Activated CD8-positive, alpha-beta T cell treated with anti-CD3 and anti-CD28 coated beads for 36 hours (primary cell): ENCODE results near the gene STKLD1. TPM values are rescaled to one million over a fixed set of nuclear protein-coding genes. Genes with fewer than 3 reads are reported as not detected.

Source experiments
- ATAC-seq: fragments of 200-7000 bp; cut with Tn5 transposase; one replicate; pipeline ENCODE4 v1.10.0; 2021; ENCODE audit warnings: mild to moderate bottlenecking, moderate library complexity
- CTCF ChIA-PET: fragments of 350-600 bp; sonication (Branson Sonifier 250); formaldehyde crosslinking; loops from one replicate; lab custom pipeline; 2021; ENCODE audit warnings: antibody characterized with exemption; lab: Charles Lee
- POLR2A ChIA-PET: fragments of 350-600 bp; sonication (Branson Sonifier 250); formaldehyde crosslinking; loops from one replicate; lab custom pipeline; 2021; ENCODE audit warnings: antibody characterized with exemption; lab: Charles Lee
- DNase-seq: peaks from one replicate; pipeline ENCODE4 v3.0.0-alpha.2; 2020
- H3K27ac Mint-ChIP-seq: one replicate; pipeline ENCODE4 v1.8.0; 2021; ENCODE audit warnings: mild to moderate bottlenecking, mixed read lengths
- H3K27me3 Mint-ChIP-seq: one replicate; pipeline ENCODE4 v1.8.0; 2021; ENCODE audit warnings: mixed read lengths
- H3K36me3 Mint-ChIP-seq: one replicate; pipeline ENCODE4 v1.8.0; 2021; ENCODE audit warnings: low read depth, mixed read lengths
- H3K4me1 Mint-ChIP-seq: one replicate; pipeline ENCODE4 v1.8.0; 2021; ENCODE audit warnings: low read depth, mixed read lengths
- H3K4me3 Mint-ChIP-seq: one replicate; pipeline ENCODE4 v1.8.0; 2021; ENCODE audit warnings: mild to moderate bottlenecking, moderate library complexity, mixed read lengths
- H3K9me3 Mint-ChIP-seq: one replicate; pipeline ENCODE4 v1.8.0; 2021; ENCODE audit warnings: mixed read lengths
- intact Hi-C: fragments of 100-400 bp; cut with micrococcal nuclease; formaldehyde crosslinking; loops from one replicate; pipeline ENCODE4 v1.10.0; 2022
- total RNA-seq, 2 experiments: library from RNA; stranded (reverse); gene quantifications; one replicate each; pipeline ENCODE4 v1.2.3, GENCODE V29; 2021
- TF ChIP-seq, protein P1 (sequence below): fragments of 200-600 bp; IDR thresholded peaks from one replicate; pipeline ENCODE4 v1.8.0; 2022; ENCODE audit warnings: antibody characterized with exemption, mild to moderate bottlenecking

Gene STKLD1
- total RNA-seq, 2 experiments from 2014 or later, result 0.45 to 0.52 TPM

DNA sequence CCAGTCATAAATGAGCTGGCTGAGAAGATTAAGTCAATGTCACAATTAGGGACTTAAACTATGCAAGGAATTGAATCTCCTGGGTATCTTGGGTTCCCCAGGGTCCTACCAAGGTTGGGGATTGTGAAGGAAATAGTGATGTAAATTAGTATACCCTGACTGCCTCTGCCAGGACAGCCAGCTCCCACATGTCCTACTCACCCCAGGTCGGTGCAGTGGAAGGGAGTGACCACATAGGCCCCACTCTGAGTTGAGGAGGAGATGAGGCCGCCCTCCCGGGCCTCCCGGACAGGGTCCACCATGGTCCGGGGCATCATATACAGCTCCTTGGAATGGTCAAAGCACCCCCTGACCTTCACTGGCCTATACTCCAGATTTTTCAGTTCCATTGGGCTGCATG lies 22.6 kb upstream of the STKLD1 start:
- peak overlapping the region; percentile 87 for H3K27ac Mint-ChIP-seq
- CTCF ChIA-PET, result interaction anchor here (1.4 kb wide), 1 partner anchor 18 kb away, joined by 6 read pairs; no protein-coding TSS in a partner anchor
- peaks cover 46% of the 10 kb centered on the region for H3K36me3 Mint-ChIP-seq
- no peak for DNase-seq
- H3K9me3 Mint-ChIP-seq, result no peaks in the 10 kb centered on the region
- no peak overlapping the region for H3K4me3 Mint-ChIP-seq
- H3K27me3 Mint-ChIP-seq, result no peaks in the 10 kb centered on the region
- POLR2A ChIA-PET, result interaction anchor here (0.6 to 28.8 kb wide), 5 partner anchors 5 to 129 kb away, joined by 3 to 872 read pairs (median 4); partner anchors contain the start of genes MED22, RPL7A, SURF1 and SURF2
- ATAC-seq, result no peak
- peaks cover 61% of the 10 kb centered on the region for H3K4me1 Mint-ChIP-seq
- TF ChIP-seq, protein P1, sequence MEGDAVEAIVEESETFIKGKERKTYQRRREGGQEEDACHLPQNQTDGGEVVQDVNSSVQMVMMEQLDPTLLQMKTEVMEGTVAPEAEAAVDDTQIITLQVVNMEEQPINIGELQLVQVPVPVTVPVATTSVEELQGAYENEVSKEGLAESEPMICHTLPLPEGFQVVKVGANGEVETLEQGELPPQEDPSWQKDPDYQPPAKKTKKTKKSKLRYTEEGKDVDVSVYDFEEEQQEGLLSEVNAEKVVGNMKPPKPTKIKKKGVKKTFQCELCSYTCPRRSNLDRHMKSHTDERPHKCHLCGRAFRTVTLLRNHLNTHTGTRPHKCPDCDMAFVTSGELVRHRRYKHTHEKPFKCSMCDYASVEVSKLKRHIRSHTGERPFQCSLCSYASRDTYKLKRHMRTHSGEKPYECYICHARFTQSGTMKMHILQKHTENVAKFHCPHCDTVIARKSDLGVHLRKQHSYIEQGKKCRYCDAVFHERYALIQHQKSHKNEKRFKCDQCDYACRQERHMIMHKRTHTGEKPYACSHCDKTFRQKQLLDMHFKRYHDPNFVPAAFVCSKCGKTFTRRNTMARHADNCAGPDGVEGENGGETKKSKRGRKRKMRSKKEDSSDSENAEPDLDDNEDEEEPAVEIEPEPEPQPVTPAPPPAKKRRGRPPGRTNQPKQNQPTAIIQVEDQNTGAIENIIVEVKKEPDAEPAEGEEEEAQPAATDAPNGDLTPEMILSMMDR, result no peak
- intact Hi-C loops, result loop anchor here (2.0 kb wide), 1 partner anchor 17 kb away; no protein-coding TSS in a partner anchor

DNA sequence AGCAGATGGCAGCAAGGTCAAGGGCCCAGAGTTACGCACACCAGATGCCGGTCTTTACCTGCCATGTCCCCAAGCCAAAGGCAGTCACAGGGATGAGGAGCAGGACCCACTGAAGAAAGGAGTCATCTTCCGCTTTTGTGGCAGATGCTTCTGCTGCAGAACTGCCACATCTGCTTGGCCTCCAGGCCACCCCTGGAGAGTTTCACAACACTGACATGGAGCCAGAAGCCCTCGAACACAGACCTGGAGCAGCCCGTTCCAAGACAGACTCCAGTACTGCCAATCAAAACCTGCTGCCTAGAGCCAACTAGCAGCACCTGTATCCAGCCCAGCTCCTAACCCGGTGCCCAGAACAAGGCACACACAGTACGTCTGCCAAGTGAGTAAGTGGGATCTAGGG lies 21.4 kb upstream of the STKLD1 start:
- CTCF ChIA-PET, result interaction anchor here (1.9 to 4.8 kb wide), 2 partner anchors 17 to 19 kb away, joined by 4 to 38 read pairs; no protein-coding TSS in a partner anchor
- Mint-ChIP-seq H3K27ac (peak overlapping the region; percentile 87), H3K4me3 (peak overlapping the region; percentile 90), H3K27me3 (no peaks in the 10 kb centered on the region), H3K9me3 (no peaks in the 10 kb centered on the region), H3K36me3 (peaks cover 42% of the 10 kb centered on the region), H3K4me1 (peaks cover 60% of the 10 kb centered on the region)
- POLR2A ChIA-PET, result interaction anchor here (0.6 to 28.8 kb wide), 3 partner anchors 6 to 371 kb away, joined by 3 to 872 read pairs (median 872); partner anchors contain the start of genes MED22, RPL7A, SURF1 and SURF2
- no peak for ATAC-seq
- intact Hi-C loops, result no loop called here
- DNase-seq, result no peak
- TF ChIP-seq, protein P1, result no peak

DNA sequence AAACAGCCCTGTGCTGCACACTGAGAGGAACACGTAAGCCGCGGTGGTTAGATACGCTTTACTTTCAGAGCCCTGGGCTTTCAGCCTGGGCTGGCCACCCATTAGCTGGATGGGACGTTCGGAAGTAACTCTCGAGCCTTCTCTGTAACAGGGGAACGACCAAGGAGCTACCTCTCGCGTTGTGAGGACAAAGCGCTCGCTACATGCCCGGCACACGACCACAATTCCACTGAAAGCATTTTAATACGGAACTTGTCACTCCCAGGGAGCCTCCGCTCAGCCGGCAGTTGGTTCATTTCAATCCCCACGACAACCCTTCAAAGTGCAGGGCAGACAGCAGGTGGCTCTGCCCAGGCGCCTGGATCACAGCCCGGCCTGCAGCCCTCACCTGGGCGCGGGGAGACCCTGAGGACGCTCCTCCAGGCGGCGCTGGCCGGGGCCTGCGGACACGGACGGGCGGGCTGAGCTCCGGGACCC lies 20.2 kb upstream of the STKLD1 start:
- TF ChIP-seq, protein P1, result no peak
- CTCF ChIA-PET, result interaction anchor here (0.7 to 4.8 kb wide), 7 partner anchors 13 to 117 kb away, joined by 3 to 38 read pairs (median 3); no protein-coding TSS in a partner anchor
- no peaks in the 10 kb centered on the region for H3K27me3 Mint-ChIP-seq
- ATAC-seq (peak; percentile 26), DNase-seq (no peak)
- peak overlapping the region; percentile 87 for H3K27ac Mint-ChIP-seq
- H3K4me1 Mint-ChIP-seq, result peaks cover 63% of the 10 kb centered on the region
- H3K4me3 Mint-ChIP-seq, result peak overlapping the region; percentile 90
- no peaks in the 10 kb centered on the region for H3K9me3 Mint-ChIP-seq
- H3K36me3 Mint-ChIP-seq, result peaks cover 35% of the 10 kb centered on the region
- POLR2A ChIA-PET, result interaction anchor here (0.9 to 28.8 kb wide), 6 partner anchors 6 to 49 kb away, joined by 3 to 872 read pairs (median 4); partner anchors contain the start of genes MED22, RPL7A, STKLD1 and SURF1
- intact Hi-C loops, result no loop called here

DNA sequence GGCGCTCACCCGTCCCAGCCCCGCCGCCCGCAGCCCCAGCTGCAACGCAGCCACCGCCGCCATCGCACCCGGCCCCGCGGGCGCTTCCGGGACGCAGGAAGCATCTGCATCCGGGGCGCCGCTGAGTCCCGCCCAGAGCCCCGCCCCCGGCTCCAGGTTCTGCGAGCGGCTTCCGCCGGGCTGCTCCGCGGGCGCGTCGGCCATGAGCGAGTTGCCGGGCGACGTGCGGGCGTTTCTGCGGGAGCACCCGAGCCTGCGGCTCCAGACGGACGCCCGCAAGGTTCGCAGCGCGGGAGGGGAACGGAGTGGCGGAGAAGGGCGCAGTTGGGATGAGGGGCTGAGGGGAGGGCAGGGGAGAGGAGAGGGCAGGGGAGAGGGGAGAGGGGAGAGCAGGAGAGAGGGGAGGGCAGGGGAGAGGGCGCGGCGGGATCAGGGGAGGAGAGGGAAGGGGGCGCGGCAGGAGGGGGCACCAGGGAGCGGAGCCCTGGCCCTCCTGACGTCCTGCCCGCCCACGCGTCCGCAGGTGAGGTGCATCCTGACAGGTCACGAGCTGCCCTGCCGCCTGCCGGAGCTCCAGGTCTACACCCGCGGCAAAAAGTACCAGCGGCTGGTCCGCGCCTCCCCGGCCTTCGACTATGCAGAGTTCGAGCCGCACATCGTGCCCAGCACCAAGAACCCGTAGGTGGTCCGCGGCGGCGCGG lies 19.6 kb upstream of the STKLD1 start, which contains the start of the genes SURF1 and SURF2:
TSS of gene SURF1 (minus strand) at position 97 of the 701 bp plus-strand sequence. CDS start at position 63, 34 bp downstream.
TSS of gene SURF2 (plus strand) at position 160 of the 701 bp plus-strand sequence. CDS start at position 203, 43 bp downstream.
- Mint-ChIP-seq H3K27me3 (no peaks in the 10 kb centered on the region), H3K9me3 (no peaks in the 10 kb centered on the region), H3K27ac (peak within 1 kb of the TSS; percentile 87), H3K4me1 (peaks cover 63% of the 10 kb centered on the region), H3K36me3 (peaks cover 31% of the 10 kb centered on the region), H3K4me3 (peak within 1 kb of the TSS; percentile 90)
- DNase-seq, result peak; percentile 95
- TF ChIP-seq, protein P1, result peak; percentile 19
- ChIA-PET POLR2A (interaction anchor here (1.1 to 28.8 kb wide), 5 partner anchors 5 to 48 kb away, joined by 3 to 872 read pairs (median 4); partner anchors contain the start of genes MED22, RPL7A, STKLD1 and SURF1), CTCF (interaction anchor here (0.7 to 4.8 kb wide), 9 partner anchors 8 to 48 kb away, joined by 3 to 38 read pairs (median 4); partner anchors contain the start of genes MED22, RPL7A and STKLD1)
- peak; percentile 86 for ATAC-seq
- intact Hi-C loops, result no loop called here
